GM19240 (cell line): Measurements from ENCODE around the gene TOM1.

ENCODE experiments used
- DNase-seq: peaks from one replicate; pipeline ENCODE4 v3.0.0; 2011; ENCODE audit warnings: low spot score; ENCODE audit not compliant: insufficient read length

TOM1 gene

DNA sequence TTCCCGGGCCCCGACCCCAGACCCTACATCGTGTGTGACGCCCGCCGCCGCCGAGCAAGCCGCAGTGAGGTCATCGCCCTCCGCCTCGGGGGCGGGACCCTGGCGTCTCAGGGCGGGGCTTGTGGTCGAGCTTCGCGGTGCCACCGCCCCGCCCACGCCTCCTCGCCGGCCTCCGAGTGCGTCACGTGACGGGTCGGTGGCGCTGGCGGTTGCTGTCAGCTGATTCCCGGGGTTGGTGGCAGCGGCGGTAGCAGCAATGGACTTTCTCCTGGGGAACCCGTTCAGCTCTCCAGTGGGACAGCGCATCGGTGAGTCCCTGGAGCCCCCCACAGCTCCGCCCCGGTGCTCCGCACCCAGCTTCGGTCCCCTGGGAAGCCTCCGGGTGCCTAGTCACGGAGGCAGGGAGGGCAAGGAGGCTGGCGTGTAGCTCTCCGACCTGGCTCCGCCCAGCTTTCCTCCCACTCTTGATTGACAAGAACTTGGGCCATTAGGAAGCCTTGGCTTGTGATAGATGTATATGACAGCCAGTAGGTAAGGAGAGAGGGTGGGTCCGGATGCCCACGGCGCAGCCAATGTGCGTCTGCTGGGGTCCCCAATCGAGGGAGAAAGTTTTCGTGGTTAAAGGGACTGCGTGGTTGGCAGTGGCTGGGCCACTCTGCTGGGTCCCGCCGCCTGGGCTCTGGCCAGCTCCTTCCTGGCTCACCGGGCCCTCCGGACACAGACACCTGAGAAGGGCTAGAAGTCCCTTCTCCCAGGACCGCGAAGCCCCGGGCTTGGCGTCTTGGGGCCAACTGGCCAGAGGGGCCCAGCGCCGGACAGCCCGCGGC lies at the start of gene TOM1:
TOM1 (plus strand) TSS at position 222 of the 827 bp plus-strand sequence; CDS start at position 257, 35 bp downstream.
- DNase-seq = peak; percentile 91

DNA sequence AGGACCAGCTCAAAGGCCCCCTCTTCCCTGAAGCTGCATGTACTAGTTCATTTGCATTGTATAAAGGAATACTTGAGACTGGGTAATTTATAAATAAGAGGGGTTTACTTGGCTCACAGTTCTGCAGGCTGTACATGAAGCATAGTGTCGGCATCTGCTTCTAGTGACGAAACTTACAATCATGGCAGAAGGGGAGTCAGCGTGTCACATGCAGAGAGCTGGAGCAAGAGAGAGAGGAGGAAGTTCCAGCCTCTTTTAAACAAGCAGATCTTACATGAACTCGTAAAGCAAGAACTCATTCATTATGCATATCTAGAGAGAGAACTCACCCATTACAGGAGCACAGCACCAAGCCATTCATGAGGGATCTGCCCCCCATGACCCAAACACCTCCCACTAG lies 49.5 kb upstream of the TOM1 start:
- DNase-seq = no peak

DNA sequence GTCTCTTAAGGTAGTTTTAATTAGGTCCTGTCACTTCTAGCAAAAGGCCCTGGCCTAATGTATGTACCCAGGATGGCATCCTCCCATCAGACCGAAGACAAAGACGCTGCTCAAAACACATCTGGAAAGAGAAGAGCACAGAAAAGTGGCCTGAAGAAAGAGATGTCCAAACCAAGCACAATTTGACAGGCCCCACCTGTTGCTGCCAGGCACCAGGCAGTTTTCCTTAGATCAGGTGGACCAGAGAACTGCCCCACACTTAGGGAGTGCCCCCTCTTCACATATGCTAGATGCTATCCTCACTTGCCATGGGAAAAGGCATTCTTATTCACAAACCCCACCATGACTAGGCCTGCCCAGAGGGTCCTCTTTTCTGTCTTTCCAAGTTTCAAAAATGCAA lies 45.7 kb upstream of the TOM1 start:
- no peak for DNase-seq

DNA sequence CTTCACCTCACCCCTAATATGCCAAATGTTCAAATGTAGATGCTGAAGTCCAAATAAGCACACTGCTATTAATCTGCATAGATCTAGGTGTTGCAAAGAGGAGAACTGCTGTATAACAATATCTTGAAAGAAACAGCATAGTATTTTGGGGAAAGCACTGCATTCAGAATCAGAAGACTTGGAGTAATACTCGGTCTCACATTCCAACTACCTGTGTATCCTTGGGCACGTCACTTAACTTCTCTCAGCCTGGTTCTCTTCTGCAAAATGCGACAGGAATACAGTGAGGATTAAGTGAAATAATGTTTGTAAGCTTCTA lies 42.7 kb upstream of the TOM1 start:
- DNase-seq = no peak

DNA sequence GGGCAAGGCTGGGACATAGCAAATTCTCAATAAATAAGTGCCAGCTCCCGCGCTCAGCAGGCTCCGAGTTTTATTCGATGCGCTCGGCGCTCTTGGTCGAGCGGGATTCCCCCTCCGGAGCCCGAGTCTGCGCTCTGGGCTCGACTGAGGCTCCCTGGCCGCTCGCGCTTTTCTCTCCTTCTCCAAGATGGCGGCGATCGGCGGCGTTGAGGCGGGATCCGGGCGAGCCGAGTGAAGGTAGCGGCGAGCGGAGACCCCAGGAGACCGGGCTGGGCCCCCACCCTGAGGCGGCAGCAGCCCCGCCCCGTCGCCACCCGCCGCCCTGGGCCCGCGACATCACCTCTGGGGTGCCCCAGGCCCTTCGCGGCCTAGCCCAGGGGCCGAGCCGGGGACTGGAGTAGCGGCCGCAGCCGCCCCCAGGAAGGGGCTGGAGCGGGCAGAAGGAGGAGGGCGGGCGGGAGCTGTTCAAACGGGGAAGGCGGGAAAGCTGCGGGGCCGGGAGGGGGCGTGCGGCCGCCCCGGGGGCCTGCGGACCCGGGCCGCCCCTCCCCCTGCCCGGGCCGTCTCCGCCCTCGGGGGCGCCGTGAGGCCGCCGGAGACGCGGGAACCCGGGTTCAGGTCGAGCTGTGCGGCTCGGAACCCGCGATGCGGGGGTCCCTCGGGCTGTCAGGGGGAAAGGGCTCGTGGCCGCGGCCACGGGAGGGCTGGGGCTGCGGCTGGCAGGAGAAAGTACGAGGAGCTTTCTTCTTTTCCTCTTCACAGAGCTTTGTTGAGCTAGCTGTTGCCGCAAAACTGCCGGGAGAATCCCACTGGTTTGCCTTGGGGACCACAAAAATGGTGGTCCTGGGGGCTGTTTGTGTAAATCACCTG lies 42.1 kb upstream of the TOM1 start, which contains the start of gene HMGXB4:
HMGXB4 (plus strand) TSS at position 173 of the 870 bp plus-strand sequence. CDS start 4,898 bp downstream, outside the sequence.
- peak; percentile 87 for DNase-seq

DNA sequence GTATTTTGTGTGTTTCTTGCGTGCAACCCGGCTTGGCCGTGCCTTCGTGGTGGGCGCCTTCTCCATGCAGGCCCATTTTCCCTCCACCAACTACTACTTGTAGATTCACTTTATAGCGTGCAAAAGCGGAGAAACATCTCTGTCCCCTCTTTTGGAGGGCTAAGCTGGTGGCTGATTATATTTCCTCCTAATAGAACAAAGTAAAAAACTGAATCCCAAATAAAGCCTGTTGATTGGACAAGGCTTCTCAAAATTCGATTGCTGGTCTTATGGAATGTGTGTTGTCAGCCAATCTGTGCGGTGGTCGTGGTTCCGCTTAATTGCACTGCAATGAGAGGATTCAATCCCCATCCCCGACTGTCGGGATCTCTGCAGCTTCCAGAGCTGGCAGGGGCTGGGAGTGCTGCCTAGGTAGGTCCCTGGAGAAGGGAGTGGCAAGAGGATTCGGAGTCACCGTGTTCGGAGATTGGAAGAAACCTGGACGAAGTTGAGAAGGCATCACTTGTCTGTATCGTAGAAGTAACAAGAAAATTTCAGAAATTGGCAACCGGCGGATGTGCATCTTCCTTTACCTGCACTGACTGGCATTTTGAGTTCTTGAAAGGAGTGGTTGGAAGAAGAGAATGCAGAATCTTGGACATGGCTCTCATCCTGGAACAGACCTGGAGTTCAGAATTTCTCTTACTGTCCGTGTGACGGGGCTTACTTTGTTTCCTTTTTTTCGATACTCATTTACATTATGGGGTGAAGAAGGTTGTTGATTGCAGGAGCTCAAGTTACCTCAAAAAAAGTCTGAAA lies 41.3 kb upstream of the TOM1 start:
- DNase-seq = no peak

DNA sequence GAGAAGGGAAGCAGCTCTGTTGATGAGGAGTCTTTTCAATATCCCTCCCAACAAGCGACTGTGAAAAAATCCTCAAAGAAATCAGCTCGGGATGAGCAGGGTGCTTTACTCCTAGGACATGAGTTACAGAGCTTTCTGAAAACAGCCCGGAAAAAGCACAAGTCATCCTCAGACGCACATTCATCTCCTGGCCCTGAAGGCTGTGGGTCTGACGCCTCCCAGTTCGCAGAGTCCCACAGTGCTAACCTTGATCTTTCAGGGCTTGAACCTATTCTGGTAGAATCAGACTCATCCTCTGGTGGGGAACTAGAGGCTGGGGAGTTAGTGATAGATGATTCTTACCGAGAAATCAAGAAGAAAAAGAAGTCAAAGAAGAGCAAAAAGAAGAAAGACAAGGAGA lies 34.7 kb upstream of the TOM1 start:
- DNase-seq = no peak

DNA sequence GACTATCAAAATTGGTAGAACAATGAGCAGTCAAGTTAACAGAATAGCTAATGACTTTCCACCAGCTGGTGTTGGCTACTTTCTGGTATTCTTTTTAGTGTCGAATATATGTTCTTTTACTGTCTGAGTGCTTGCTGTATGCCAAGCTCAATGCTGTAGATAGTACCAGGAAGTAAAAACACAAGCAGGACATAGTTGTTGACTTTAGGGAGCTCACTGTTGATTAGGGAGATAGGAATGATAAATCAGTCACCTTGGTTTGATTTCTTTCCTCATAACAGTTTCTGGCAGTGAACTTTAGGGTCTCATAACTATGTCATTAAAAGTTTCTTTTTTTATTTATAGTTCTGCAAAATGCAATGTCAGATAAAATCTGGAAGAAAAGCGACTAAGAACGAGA lies 33.4 kb upstream of the TOM1 start:
- no peak for DNase-seq

DNA sequence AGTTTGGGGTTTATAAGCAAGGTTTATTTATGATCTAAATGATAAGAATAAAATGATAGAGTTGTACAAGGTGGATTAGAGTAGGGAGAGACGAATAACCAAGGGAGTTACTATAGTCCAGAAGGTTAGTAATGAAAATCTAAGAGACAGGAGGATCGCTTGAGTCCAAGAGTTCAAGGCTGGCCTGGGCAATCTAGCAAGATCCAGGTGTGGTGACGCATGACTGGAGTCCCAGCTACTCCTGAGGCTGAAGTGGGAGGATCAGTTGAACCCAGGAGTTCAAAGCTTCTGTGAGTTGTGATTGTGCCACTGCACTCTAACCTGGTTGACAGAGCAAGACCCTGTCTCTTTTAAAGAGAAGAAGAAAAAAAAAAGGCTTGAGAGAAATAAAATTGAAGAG lies 30.1 kb upstream of the TOM1 start:
- DNase-seq = no peak

DNA sequence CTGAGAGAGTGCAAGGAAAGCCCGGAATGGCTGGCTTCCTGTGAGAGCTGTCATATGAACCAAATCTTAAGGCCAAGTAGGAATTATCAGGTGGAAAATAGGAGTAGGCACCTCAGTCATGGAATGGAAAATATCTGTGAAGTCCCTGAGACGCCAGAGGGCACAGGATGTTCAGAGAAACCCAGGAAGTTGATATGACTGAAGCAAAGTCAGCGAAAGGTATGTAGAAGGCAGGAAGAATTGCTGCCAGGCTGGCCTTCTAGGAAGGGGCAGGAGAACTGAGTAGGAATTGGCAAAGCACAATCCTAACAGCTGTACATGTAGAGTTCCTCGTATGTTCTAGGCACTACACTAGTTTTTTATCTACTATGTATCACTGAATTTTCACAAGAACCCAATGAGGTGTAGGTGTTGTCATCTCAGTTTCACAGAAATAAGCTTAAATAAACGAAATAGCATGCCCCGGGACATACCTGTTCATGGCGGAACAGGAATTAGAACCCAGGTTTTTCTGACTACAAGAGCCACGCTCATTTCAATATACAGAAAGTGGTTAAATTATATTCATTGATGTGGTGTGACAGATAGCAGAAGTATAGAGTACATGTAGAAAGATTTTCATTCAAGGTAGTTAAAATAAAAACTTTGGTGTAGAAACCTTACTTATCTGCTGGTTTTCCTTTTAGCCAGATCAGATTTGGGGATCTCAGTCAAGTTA lies 25.4 kb upstream of the TOM1 start:
- no peak for DNase-seq

DNA sequence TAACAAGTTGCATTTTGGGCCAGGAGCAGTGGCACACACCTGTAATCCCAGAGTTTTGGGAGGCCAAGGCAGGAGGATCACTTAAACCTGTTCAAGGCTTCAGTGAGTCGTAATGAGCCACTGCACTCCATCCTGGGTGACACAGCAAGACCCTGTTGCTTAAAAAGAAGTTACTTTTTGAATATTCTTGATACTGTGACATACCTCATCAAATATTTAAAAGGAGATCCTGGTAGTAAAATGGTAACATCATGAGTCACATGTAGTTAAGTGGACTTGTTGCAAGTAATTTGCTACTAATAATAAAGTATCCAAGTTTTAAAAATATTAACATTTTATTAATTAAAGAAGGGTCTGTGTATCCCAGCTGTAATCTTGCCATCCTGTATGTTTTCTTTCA lies 24.1 kb upstream of the TOM1 start:
- DNase-seq = no peak

DNA sequence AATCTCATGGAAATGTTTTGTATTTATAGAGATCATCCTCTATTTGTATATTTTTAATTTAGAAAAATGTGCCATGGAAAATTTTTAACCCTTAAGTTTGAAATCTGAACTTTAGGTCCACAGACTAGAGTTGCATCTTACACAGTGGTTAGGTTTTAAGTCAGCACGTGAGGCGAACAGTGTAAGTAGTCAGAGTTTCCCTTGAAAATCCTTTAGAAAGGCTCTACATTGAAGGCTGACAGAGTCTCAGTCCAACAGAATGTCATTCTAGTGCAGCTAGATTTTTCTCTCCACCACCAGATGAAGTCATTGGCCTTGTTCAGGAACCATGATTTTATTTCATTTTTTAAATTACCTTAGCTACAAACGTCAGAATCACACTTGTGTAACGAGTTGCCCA lies 23.7 kb upstream of the TOM1 start:
- no peak for DNase-seq

DNA sequence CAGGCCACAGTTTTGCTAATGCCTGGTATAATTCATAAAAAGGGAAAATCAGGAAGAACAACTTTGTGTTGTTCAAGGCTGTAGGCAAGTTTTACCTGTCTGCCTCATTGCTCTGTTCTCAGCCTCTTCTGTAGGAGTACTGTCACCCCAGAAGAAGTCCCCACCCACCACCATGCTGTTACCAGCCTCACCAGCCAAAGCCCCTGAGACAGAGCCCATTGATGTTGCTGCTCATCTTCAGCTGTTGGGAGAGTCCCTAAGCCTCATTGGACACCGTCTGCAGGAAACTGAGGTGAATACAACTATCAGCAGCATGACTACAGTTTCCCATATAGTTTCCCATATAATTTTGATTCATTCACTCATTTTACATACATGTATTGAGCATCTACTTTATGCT lies 11.6 kb upstream of the TOM1 start:
- no peak for DNase-seq

DNA sequence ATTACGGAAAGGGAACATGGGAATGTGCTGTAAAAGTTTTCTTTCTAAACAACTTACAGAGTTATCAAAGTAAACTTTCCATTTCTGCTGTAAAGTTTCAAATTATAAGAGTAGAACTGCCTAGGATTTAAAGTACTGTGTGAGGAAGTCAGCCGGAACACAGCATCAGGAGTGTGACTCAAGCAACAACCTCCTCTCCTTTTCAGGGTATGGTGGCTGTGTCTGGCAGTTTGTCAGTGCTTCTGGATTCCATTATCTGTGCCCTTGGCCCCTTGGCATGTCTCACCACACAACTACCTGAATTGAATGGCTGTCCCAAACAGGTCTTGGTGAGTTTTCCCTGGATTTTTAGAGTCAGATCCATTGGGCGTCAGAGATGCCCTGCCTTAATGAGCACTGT lies 6.9 kb upstream of the TOM1 start:
- no peak for DNase-seq

DNA sequence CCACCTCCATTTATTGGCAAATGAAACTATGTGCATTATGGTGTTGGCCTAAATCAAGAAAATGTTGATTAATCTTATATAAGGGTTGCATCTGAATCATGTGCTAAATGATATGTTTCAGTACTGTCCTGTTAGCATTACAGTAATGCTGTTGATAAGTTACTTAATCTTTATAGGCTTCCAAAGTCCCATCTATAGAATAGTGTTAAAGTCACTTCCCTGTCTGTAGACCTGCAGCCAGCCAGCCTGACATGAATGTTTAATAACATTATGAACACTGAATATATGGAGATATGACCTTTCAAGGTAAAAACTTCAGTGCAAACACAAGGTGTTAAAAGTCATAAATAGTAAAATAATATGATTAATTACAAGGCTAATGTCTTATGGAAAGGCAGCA lies 3.6 kb upstream of the TOM1 start:
- no peak for DNase-seq

DNA sequence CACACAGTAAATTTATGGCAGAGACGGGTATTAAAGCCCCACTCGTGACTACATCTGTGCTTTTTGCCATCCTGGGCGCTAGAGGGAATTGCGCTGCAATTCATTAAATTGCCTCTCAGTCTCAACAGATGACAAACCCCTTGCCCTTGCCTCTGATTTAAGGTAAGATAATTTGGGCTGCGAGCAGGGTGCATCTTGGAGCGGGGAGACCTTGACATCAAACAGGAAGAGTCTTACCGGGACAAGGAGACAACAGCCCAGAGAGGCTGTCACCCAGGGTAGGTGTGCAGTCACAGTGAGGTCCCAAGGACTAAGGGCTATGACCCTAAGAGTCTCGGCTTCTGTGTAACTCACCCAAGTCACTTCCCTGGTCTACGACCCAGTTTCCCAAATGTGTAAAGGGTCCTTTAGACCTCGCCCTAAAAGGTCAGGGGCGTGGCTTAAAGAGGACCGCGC lies 449 bp upstream of the TOM1 start:
- no peak for DNase-seq

DNA sequence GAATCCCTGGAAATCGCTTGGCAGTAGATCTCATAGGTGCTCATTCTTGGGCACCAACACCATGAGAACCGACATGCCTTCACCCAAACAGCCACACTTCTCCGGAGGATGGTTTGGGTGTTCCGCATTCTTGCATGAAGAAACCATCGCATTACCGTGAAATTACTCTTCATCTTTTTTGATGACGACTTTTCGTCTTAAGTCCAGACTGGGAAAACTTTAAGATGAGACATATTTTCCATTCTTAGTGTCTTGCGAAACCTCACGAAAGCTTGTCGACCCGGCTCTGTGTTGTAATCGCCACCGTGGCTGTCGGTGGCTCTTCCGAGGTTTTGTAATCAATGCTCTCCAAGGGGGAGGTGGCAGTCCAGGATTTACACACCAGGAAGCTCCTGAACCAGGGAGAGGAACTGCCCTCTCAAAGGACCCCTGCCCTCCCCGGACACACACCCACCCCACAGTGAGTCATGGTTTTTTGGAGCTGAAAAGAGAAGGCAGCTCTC lies 1.7 kb downstream of the TOM1 start:
- DNase-seq = no peak

DNA sequence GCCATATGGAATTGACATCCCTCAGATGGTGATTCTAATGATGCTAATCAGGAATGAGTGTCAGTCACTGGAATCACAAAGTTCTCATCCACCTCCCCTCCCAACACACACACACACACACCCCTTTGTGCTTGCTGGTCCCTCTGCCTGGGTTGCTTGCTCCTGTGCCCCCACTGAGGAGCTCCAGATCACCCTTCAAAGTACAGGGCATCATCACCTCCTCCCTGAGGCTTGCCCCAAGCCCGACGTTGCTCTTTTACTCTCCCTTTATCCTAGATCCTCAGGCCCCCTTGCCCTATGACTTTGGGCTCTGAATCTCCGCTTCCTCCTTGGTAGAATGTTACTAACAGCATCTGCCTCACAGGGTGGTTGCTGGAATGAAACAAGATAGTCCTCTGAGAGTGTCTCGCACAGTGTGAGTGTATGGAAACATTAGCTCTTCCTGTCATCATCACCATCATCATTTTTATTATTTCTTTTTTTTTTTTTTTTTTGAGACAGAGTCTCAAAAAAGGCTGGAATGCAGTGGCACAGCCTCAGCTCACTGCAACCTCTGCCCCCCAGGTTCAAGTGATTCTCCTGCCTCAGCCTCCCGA lies 3.4 kb downstream of the TOM1 start:
- no peak for DNase-seq

DNA sequence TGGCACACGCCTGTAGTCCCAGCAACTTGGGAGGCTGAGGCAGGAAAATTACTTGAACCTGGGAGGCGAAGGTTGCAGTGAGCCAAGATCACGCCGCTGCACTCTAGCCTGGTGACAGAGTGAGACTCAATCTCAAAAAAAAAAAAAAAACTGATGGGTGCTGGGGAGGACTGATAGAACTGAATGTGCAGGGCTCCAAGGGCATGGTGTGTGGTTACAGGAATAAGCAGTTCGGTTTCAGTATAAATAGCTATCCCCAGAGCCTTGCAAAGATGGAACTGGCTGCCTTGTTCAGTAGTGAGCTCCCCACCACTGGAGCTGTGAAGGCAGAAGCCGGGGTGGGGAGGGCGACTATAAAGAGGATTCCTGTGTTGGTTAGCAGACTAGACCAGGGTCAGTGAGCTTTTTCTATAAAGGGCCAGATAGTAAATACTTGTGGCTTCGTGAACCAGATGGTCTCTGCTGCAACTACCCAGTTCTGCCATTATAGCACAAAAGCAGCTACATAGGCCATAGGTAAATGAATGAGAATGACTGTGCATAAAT lies 5.9 kb downstream of the TOM1 start:
- DNase-seq = no peak

DNA sequence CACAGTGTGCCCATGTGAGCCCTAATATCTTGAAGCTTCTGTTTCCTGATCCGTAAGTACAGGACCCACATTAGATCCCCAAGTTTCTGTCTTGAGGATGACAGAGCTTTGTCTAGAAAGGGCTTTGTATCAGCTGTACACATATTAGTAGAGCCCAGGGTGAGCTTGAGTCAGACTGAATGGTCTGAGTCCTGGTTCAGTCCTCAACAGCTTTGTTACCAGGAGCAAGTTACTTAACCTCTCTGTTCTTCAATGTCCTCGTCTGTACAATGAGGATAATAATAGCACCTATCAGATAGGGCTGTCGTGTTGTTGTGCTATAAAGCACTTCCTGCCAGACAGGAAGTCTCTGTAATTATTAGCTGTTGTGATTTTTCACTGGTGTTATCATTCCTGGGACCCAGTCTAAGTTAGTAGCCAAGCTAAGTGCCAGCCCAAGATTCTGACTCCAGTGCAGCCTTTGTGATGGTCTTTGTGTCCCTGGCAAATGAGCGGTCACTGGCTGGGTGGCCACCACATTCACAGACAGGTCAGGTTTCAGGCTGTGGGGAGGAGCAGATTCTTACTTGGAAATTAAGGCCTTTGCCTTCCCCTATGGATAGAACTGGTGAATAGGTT lies 6.8 kb downstream of the TOM1 start:
- no peak for DNase-seq
